Astrocyte of the hippocampus (primary cell): Measurements from ENCODE around the gene TUBGCP6.

Source experiments
- DNase-seq: peaks from one replicate; pipeline ENCODE4 v3.0.0; 2011; ENCODE audit warnings: low read depth, low spot score

Gene TUBGCP6

GRCh38 chr22:50183141-50183971 is 61.5 kb downstream of the TUBGCP6 start:
- no peak for DNase-seq

DNA sequence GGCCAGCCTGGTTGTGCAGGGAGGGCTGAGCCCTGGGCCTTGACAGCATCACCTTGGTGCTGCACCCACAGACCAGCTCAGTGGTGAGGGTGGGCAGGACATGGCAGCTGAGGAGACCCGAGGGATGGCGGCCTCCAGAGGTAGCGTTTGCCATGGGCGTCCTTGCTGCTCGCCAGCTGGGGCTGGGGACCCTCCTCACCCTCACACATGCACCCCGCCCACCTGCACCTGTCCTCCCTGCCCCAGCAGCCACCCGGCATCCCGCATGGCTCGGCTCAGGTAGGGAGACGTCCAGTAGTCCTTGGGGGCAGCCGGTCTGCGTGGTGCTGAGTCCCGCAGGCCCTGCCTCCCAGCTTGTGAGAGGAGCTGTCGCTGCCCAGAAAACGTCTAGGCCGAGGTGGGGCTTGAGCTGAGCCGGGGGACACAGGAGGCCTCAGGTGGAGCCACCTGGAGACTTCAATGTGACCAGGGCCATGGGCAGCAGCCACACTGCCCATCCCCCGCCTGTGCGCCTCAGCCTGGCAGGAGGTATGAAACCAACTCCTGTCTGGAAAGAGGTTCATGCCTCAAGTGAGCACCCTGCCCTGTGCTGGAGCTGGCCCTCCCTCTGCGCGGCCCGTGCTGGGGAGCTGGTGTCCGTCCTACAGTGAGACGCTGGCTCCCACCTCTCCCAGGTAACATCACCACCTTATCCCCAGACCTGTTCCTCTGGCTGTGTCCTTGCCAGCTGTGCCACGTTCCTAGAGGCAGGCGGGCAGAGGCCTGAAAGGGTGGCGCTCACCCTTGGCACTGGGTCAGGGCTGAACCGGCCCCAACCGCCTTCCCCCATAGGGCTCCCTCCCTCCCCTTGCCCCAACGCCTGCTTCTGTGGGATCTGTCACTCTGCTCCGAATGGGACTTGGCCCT is 62.4 kb downstream of the TUBGCP6 start:
- no peak for DNase-seq

GRCh38 chr22:50180727-50181521 is 63.9 kb downstream of the TUBGCP6 start:
- DNase-seq, result no peak

- no peak for DNase-seq
Observed at GRCh38 chr22:50179937-50180726, 64.7 kb downstream of the TUBGCP6 start.

DNA sequence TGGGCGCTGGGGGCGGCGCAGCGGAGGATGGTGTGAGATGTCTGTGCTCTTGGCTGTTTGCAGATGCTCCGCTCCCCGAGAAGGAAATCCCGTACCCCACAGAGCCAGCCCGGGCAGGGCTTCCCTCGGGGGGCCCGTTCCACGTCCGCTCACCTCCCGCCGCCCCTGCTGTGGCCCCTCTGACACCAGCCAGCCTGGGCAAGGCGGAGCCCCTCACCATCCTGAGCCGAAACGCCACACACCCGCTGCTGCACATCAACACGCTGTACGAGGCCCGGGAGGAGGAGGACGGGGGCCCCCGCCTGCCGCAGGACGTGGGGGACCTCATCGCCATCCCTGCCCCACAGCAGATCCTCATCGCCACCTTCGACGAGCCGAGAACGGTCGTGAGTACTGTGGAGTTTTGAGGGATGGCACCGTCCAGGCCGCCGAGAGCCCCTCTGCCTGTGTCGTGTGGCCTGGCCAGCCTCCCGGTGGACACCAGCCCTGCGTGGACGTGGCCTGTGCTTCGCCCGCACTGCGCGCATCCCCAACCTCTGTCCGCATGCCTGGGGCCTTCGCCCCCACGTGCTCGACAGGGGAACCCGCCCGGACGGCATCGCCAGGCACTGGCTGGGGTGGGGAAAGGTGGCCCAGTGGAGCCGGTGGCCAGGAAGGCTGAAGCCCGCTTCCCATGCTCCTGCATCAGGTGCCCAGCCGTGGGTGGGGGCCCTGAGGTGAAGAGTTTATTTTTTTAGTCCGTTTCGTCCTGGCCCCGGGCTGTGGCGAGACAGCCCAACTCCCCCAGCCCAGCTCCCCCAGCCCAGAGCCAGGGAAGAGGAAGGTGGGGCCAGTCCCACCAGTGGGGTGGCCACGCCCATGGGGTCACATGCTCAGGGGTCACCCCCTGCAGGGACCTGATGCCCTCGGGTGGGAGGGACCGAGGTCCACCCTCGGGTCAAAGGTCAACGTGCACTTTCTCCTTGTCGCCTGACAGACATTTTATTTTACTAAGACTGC is 65.7 kb downstream of the TUBGCP6 start:
- no peak for DNase-seq

- no peak for DNase-seq
Observed at GRCh38 chr22:50178471-50178864, 66.4 kb downstream of the TUBGCP6 start.

DNA sequence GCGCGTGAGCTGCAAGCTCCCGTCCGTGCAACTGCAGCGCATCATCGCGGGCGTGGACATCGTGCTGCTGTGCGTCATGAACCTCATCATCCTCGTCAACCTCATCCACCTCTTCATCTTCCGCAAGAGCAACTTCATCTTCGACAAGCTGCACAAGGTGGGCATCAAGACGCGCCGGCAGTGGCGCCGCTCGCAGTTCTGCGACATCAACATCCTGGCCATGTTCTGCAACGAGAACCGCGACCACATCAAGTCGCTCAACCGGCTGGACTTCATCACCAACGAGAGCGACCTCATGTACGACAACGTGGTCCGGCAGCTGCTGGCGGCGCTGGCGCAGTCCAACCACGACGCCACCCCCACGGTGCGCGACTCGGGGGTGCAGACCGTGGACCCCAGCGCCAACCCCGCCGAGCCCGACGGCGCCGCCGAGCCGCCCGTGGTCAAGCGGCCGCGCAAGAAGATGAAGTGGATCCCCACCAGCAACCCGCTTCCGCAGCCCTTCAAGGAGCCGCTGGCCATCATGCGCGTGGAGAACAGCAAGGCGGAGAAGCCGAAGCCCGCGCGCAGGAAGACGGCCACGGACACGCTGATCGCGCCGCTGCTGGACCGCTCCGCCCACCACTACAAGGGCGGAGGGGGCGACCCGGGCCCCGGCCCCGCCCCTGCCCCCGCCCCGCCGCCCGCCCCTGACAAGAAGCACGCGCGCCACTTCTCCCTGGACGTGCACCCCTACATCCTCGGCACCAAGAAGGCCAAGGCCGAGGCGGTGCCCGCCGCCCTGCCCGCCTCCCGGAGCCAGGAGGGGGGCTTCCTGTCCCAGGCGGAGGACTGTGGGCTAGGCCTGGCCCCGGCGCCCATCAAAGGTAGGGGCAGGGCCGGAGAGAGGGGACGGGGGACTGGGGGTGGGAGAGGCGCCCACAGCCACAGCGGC is 67.0 kb downstream of the TUBGCP6 start:
- no peak for DNase-seq

DNA sequence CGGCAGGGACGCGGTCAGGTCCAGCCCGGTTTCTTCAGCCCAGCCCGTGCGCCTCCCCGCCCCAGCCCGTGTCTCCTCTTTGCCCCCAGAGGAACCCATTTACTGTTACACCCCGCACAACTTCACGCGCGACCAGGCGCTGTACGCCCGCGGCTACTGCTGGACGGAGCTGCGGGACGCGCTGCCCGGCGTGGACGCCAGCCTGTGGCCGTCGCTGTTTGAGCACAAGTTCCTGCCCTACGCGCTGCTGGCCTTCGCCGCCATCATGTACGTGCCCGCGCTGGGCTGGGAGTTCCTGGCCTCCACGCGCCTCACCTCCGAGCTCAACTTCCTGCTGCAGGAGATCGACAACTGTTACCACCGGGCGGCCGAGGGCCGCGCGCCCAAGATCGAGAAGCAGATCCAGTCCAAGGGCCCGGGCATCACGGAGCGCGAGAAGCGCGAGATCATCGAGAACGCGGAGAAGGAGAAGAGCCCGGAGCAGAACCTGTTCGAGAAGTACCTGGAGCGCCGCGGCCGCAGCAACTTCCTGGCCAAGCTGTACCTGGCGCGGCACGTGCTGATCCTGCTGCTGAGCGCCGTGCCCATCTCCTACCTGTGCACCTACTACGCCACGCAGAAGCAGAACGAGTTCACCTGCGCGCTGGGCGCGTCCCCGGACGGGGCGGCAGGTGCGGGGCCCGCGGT is 67.8 kb downstream of the TUBGCP6 start:
- DNase-seq, result no peak

- no peak for DNase-seq
Observed at GRCh38 chr22:50175921-50176849, 68.6 kb downstream of the TUBGCP6 start.

GRCh38 chr22:50175191-50175461 is 69.7 kb downstream of the TUBGCP6 start:
- no peak for DNase-seq

DNA sequence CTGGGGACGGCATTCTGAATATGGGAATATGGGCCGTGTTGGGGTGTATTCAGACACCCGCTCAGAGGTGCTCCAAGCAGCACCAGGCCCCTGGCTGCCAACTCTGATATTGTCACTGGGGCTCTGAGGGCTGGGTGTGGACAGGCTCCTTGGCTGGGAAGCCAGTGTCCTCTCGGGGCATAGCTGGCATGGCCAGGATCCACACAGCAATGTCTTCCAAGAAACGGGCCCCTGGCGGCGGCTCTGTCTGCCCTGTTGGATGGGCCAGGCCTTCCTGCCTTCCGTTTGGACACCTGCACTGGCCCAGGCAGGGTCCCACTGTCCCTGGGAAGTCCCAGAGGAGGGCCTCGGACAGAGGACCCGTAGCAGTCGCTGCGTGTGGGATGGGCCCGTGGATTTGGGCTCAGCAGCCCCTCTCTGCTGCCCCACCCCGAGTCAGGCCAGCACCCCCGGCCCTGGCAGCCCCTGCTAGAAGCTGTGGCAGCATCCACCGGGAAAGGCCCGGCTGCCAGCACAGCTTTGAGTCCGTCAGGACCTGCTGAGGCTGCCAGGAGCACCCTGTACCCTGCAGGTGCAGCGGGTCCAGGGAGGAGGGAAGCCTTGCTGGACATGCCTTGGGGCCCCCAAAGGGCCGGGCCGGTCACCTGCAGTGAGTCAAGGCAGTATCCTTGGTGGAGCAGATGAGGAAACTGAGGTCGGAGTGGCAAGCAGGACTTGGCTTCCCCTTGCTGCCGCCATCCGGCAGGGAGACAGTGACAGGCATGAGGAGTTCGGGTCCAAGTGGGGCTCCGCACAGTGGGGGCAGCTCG is 70.2 kb downstream of the TUBGCP6 start:
- no peak for DNase-seq

GRCh38 chr22:50173983-50174355 is 70.9 kb downstream of the TUBGCP6 start:
- no peak for DNase-seq

DNA sequence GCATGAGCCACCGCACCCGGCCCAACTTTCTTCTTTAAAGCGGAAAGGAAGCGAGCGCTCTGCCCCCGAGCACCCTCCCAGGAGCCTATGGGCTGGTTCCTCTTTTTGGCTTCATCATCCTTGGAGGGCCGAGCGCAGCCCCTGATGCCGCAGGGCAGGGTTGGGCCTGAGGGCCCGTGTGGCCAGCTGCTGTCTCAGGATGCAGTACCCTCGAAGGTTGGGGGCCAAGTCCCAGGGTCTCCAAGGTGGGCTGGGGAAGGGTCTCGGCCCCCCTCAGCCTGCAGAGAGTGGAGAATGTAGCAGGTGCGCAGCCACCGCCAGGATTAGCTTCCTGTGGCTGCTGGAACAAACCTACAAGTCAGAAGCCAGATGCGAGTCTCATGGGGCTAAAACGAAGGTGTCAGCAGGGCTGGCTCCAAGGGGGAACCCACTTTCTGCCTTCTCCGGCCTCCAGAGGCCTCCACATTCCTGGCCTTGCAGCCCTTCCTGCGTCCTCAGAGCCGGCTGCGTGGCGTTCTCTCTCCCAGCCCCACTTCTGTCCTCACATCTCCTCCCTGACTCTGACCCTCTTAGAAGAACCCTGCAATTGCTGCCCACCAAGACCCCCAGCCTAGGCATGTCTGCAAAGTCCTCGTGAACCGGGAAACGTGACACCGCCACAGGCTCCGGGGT is 71.4 kb downstream of the TUBGCP6 start:
- no peak for DNase-seq

- DNase-seq, result no peak
Observed at GRCh38 chr22:50171965-50172421, 72.8 kb downstream of the TUBGCP6 start.

DNA sequence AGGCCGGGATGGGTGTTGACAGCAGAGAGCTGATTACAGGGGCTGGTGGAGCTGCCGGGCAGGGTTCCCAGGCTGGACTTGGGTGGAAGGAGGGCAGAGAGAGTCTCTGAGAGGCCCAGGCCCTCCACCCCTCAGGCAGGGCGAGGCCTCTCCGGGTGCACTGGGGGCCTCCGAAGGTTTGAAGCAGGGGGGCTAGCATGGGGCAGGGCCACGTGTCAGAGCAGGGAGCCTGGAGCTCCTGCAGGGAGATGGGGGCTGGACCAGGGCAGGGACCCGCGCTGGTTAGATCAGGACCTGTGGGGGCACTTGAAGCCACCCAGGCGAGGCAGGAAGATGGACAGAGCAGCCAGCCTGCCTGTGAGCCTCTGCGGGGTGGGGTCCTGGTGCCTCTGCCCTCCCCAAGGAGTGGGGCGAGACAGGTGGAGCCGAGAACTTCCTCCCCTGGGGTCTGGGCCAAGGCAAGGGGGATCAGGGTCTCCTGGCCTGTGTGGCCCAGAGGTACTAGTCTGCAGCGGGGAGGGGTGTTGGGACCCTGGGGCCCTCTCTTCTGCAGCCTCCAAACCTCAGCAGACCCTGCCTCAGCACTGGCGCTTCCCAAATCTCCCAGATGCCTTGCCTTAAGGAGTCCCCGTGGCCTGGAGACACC is 73.4 kb downstream of the TUBGCP6 start:
- DNase-seq, result no peak
